Measurements from ENCODE around the gene ZCCHC10.
A peak's percentile ranks its signal among the peaks of the same experiment; 100 is the strongest.
"Not testable (repeated sequence)": the region's sequence is repeated elsewhere in the genome, so short reads cannot be mapped to it uniquely, and the experiment has no call there.

Gene ZCCHC10

DNA sequence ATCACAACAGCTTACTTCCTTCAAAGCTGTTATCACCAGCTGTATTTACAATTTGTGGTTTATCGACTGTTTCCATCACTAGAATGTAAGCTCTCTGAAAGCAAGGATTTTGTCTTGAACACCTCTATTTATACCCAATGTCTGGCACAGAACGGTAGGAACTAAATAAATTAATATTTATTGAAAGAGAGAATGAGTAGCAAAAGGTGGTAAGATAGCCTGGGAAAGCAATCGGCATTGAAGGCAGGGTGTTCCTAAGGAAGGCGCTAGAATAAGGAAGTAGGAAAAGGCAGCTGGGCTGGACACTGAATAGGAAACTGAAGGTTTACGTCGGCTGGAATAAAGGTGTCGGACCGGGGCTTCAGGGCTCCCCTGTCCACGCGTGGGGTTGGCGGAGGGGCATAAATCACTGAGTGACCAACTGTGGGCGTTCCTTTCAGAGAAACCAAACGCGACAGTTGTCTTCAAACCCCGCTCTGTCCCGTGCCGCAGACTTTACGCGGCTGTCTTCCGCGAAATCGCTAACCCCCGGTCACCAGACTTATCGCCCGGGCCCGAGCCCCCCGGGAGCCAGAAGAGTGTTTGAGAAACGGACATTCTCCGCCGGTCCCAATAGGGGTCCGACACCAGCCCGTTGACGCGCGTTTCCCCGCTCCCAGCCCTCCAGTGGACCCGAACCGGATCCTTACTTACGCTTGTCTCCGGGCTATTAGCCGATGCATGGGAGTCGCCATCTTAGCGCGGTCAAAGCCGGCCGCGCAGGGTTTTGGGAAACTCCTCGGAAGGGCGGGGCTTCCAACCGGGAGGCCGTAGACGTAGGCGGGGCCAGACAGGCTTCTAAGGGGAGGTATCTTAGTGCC is at the start of gene ZCCHC10:
Gene ZCCHC10, minus strand, starts transcription at position 746 of the 860 bp plus-strand sequence. Its CDS starts 12 bp downstream, at position 734.
- no peak for FAIRE-seq

GRCh38 chr5:133075572-133076536 is 49.5 kb upstream of the ZCCHC10 start:
- FAIRE-seq: no peak

GRCh38 chr5:133072021-133072420 is 45.7 kb upstream of the ZCCHC10 start:
- FAIRE-seq: no peak

GRCh38 chr5:133066045-133066444 is 39.7 kb upstream of the ZCCHC10 start:
- no peak for FAIRE-seq

GRCh38 chr5:133065471-133065870 is 39.1 kb upstream of the ZCCHC10 start:
- FAIRE-seq: no peak

DNA sequence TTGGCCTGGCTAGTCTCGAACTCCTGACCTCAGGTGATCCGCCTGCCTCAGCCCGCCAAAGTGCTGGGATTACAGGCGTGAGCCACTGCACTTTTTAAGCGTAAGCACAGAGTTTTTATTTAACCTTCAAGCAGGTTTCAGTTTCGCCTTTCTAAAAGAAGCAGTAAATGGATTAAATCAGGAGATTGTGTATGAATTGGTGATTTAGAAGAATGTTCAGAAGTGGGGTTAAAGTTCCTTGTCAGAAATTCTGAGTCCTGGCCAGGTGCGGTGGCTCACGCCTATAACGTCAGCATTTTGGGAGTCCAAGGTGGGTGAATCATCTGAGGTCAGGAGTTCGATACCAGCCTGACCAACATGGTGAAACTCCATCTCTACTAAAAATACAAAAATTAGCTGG is 37.6 kb upstream of the ZCCHC10 start:
- FAIRE-seq: no peak

DNA sequence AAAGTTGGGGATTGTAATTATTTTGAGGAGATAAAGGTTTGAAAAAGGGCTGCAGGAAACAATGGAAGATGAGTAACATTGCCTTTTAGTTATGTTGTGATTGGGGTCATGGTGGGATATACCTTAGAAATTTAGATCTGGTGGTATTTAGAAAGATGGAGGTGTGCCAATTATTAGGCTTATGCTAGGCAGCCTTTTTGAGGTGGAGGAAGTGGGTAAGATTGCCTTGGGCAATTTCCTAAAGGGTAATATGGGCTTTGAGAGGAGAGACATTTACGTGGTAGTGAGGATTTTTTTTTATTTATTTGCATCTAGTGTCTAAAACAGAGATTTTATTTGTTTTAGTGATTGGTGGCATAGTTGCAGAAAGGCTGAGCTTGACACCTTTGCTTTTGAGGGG is 35.9 kb upstream of the ZCCHC10 start:
- no peak for FAIRE-seq

- no peak for FAIRE-seq
These were observed 33.3 kb upstream of the ZCCHC10 start for GRCh38 chr5:133059621-133060020.

DNA sequence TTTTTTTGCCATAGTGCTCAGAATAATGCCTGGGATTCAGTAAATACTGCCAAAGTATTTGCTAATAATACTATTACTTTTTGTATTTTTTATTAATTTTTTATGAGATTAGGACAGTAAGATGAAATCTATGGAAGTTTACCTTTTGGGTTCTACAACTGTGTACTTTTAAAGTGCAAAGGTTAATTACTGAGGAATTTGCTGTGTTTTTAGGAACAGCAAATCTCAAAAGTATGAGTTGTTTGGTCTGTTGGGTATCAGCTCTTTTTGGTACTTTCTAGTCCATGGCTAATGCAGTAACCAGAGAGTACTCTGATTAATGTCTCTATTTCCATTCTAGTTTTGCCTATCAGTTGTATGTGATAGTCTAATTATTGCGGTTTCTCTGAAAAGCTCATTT is 30.5 kb upstream of the ZCCHC10 start:
- FAIRE-seq: no peak

DNA sequence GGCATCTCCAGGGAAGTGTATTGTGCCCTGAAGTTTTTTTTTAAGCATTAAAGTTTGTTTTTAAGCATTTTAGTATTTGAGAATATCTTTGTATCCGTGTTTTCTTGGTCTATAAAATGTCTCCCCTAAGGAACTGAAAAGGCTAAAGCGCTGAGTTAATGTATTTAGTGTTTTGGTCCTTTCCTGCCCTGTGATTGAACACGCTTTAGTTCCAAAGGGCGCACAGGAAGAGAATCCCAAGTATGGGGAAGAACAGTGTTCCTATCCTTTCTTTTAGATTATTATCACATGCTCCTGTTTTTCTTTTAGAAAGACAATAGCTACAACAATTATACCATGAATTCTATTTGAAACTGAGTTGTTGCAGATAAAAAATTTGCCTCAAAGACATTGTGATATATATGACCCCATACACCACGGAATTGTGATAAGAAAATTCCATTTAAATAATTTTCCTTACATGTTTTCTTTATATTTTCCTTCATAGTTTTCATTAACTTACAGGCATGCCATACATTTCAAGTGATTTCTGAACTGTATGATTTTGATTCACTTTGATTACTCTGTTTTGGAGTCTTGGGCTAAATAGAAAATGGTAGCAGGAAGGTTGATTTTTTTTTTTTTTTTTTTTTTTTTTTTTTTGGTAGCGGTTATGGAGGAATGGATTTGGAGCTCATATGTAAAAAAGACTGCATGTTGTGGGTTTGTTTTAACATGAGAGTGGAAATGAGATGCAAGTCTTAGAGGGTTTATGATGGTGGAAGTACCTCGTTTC is 28.5 kb upstream of the ZCCHC10 start:
- FAIRE-seq: no peak

DNA sequence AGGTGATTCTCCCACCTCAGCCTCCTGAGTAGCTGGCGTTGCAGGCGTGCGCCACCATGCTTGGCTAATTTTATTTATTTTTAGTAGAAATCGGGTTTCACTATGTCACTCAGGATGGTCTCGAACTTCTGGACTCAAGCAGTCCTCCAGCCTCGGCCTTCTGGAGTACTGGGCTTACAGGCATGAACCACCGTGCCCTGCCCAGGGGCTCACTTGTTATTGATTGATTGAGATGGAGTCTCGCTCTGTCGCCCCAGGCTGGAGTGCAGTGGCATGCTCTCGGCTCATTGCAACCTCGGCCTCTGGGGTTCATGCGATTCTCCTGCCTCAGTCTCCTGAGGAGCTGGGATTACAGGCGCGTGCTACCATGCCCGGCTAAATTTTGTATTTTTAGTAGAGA is 27.1 kb upstream of the ZCCHC10 start:
- FAIRE-seq: no peak

DNA sequence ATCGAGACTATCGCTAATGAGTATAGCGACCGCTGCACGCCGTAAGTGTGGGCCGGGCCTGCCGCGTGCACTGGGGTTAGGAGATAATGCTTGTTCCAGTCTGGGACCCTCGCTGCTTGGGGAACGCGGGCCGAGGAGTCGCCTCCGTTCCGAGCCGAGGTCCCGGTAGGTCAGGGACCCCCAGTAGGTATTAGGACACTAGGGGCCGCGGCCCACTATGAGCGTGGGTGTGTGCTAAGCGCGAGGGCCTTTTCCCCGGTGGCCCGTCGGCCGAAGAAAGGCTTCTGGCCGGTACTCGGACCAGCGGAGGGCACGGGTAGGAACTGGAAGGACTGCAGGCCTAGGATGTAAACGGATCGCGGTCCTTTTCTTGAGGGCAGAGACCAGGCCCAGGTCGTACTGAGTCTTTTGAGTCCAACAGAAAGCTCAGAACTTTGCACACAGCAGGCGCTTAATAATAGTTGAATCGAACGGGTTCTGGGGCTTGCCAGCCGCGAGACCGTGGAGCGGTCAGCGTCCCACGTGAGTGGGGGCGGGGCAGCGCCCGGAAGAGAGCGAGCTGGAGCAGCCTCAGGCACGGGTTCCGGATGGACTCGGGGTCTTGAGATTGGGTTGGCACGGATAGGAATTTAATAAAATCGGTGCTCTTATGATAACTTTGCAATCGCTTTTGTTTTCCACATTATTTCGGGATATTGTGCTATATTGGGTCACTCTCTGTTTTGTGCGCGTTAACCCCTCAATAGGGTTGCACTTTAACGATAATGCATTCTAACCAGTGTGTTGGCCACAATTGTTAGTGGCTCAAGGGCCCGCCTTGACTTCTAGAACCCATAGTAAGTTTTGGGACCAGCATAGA is 26.2 kb upstream of the ZCCHC10 start:
- FAIRE-seq: no peak

GRCh38 chr5:133051542-133052316 is 25.4 kb upstream of the ZCCHC10 start, which contains the start of gene HSPA4:
Gene HSPA4, plus strand, starts transcription at chr5:133052013. Its CDS starts 238 bp downstream, at chr5:133052251.
- peak; percentile 82 for FAIRE-seq

GRCh38 chr5:133051061-133051541 is 24.8 kb upstream of the ZCCHC10 start:
- no peak for FAIRE-seq

DNA sequence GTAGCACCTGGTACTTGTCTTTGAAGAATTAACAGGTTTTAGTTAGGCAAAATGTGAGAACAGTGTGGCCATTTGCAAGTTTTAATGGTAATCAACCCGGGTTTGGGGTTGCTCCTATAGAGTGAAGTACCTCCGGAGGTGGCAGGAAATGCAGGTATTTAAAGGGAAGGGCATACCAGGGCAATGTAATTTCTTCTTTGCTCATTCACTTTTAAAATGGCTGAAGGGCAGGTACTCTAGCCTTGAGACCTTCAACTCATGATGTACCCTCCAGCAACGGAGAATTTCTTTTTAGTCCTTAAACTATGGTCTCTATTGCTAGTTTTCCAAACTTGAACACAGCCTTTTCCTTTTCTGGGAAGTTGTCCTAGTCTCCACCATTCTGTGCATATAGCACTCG is 24.2 kb upstream of the ZCCHC10 start:
- FAIRE-seq: no peak

DNA sequence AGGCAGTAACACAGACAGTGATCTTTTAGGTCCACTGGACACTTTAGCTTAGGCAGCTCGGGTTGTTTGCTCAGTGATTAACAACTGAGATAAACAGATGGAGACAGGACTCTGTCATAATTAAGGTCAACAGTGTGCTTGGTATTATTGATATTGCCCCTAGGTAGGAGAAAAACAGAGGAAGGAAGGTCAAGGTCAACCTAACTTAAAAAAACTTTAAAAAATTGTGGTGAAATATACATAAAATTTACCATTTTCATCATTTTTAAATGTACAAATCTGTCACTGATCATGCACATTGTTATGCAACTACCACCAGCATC is 23.3 kb upstream of the ZCCHC10 start:
- FAIRE-seq: no peak

DNA sequence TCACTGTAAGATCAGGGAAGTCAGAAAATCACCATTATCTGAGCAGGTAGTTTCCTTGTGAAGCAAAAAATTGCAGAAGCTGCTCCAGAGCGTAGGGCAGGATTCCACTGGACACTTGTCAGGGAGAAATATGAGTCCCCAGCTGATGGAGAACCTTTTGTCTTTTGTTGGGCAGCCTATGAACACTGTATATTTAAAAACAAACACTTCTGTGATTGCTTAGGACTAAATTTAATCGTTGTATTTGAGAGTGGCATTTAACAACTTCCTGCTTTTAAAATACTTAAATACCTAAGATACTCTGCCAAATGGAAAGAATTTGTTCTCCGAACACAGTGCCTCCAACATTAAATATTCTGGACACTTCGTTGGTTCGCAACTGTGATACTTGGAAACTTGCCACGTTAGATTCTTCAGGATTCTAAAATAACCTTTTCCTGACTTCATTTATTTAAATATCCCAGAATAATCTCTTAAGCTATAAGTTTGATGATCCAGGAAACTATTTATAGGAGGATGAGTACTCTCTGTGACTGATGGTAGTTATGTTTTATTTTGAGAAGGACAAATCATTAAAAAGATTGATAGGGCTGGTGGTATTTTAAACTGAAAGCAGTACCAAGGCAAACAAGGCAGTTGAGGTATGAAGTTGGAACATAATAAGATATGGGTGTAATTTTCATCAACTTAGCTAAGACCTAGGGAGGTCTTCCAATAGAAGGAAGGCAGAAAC is 22.8 kb upstream of the ZCCHC10 start:
- no peak for FAIRE-seq

- FAIRE-seq: no peak
These were observed 21.1 kb upstream of the ZCCHC10 start for GRCh38 chr5:133047404-133047803.

DNA sequence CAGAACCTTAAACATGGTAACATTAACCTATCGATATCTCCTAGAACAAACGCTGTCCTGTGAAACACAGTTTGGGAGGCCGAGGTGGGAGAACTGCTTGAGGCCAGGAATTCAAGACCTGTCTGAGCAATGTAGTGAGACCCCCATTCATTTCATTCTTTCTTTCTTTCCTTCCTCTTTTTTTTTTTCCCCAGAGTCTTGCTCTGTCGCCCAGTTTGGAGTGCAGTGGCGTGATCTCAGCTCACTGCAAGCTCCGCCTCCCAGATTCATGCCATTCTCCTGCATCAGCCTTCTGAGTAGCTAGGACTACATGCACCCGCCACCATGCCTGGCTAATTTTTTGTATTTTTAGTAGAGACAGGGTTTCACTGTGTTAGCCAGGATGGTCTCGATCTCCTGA is 20.2 kb upstream of the ZCCHC10 start:
- not testable (repeated sequence) for FAIRE-seq

- FAIRE-seq: no peak
These were observed 15.6 kb upstream of the ZCCHC10 start for GRCh38 chr5:133041910-133042309.
